Placental pericyte (primary cell): ENCODE data around the gene SMG1. TPM values are rescaled to one million over a fixed set of nuclear protein-coding genes. Genes with fewer than 3 reads are reported as not detected.

Experiments used
- total RNA-seq: library from RNA; depleted of rRNA; stranded (reverse); fragments of >200 nt; gene quantifications from 2 replicates; pipeline ENCODE4 v1.2.3, GENCODE V29; 2012

The SMG1 gene
- 72.7 and 78.2 TPM in 2 replicates for total RNA-seq

GRCh38 chr16:18925986-18926865 is at the start of gene SMG1:
Gene SMG1 (minus strand): TSS chr16:18926408. CDS start chr16:18926041, 367 bp downstream.

DNA sequence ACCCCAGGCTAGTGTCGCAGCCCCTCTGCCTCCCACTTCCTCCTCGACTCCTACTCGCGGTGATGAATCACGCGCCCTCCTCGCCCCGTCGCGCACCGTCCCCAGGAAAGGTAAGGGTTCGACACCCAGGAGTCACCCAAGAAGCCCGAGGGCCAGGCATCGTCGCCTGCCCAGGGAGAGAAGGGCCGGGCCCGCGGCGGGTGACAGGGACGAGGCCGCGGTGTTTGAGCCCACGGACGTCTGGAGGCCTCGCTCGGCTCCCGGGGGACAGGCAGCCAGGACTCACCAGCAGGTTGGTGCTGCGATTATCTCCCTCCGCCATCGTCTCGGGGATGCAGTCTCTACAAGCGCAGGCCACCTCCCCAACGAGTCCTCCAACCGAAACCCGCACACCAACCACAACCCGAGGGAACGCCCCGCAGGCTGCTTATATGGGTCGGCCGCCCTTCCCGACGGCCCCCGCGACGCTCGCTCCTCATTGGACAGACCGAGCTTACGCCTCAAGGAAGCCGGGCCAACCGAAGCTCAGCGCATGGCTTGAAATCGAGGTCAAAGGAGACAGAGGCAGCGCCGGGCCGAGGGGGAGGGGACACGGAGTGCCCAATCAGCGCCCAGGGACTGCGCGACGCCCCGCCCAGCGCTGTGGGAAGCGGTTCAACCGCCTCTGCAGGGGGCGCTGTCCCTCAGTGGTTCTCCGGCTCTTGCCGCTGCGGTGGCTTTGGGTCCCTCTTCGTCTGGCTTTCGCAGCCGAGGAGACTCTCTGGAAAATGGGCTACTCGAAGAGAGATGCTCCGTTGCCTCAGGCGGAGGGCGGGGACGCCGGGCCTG is 124.8 kb downstream of the SMG1 start, which contains the start of gene ARL6IP1:
Gene ARL6IP1 (minus strand): TSS at position 405 of the 828 bp plus-strand sequence. CDS start 83 bp downstream, at position 322.

DNA sequence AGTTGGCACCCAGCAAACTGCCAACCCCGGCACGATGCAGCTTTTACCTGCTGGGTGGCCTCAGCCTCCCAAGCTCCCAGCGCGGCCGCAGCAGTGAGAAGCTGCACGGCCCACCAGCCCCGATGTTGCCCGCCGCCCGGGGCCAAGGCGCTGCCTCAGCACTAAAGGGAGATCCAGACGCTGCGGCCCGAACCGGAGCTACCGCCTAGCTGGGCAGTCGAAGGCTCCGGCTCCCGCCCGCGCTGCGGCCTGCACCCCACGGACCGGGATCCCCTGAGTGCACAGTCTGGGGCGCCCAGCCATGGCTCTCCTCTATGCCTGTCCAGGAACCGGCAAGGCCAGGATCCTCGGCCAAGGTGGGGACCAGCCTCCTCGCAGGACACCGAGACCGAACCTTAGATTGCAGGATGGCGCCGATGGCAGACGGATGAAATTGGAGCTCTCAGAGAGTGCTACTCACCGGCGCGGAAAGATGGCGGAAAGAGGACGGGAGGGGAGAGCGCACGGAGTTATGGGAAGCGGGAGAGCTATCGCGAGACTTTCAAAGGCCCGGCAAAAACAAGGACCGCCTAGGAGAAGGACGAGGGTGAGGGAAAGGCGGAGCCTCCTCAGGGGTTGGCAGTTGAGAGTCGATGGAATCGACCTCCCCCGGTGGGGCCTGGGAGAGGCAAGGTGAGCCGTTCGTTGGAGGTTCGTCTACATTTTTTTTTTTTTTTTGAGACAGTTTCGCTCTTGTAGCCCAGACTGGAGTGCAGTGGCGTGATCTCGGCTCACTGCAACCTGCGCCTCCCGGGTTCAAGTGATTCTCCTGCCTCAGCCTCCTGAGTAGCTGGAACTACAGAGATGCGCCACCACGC is 136.1 kb downstream of the SMG1 start, which contains the start of gene RPS15A:
Gene RPS15A (minus strand): TSS at position 485 of the 857 bp plus-strand sequence. CDS start 1,221 bp downstream, outside the sequence.

Other genes starting within 250 kb of the SMG1 start
- 542 and 1,043 TPM in 2 replicates for gene RPS15A, start 136.1 kb downstream of the SMG1 start, total RNA-seq
- 290 and 335 TPM in 2 replicates for gene ARL6IP1, start 124.9 kb downstream of the SMG1 start, total RNA-seq
- 0.22 and 0.43 TPM in 2 replicates for gene TMC7, start 57.5 kb upstream of the SMG1 start, total RNA-seq
- 10.3 and 20.1 TPM in 2 replicates for gene COQ7, start 141.2 kb upstream of the SMG1 start, total RNA-seq
- gene ITPRIPL2, start 187.6 kb upstream of the SMG1 start, total RNA-seq = 31.7 and 139 TPM in 2 replicates
- gene SYT17, start 241.8 kb upstream of the SMG1 start, total RNA-seq = 0.43 and 0.66 TPM in 2 replicates